ENCODE measurements around the gene ATP1A4.

The ATP1A4 gene

DNA sequence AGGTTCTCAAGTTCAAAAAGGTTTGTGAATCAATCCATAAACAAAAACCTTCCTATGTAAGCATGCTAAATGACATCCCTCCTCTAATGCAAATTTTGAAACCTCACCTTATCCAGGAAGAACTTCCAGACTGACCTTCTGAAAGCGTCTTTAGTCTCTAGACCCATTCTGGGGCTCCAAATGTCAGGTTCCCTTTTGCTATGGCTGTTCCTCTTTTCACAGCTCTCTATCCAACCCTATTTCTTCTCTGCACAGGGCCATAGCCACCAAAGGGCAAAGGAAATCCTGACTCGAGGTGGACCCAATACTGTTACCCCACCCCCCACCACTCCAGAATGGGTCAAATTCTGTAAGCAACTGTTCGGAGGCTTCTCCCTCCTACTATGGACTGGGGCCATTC, 3.4 kb downstream of the ATP1A4 start:
- TF ChIP-seq ISL1 (CRISPR knock-in tag; IDR thresholded peaks at IDR 0.05), result no peak
- ATAC-seq, result no peak

DNA sequence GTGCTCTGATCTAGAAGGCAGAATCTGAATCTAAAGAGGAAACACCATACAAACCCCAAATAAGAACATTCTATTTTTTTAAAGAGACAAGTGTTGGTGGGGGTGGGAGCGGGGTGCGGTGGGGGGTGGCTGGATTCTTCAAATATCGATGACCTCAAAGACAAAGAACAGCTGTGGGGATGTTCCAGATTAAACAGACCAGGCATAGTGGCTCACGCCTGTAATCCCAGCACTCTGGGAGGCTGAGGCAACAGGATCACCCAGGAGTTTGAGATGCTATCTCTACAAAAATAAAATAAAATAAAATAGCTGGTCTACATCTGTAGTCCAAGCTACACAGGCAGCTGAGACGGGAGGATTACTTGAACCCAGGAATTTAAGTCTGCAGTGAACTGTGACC, 5.0 kb downstream of the ATP1A4 start:
- TF ChIP-seq ZC3H10 (CRISPR knock-in tag; IDR thresholded peaks at IDR 0.05) (no peak), ZFP3 (CRISPR knock-in tag; IDR thresholded peaks at IDR 0.05) (no peak), GLIS3 (CRISPR knock-in tag; IDR thresholded peaks at IDR 0.05) (no peak), BACH2 (CRISPR knock-in tag; IDR thresholded peaks at IDR 0.05; ENCODE audit: borderline replicate concordance) (no peak), ESRRG (CRISPR knock-in tag; IDR thresholded peaks at IDR 0.05) (no peak), TCF4 (CRISPR knock-in tag; IDR thresholded peaks at IDR 0.05; ENCODE audit: borderline replicate concordance) (no peak), ZNF70 (CRISPR knock-in tag; IDR thresholded peaks at IDR 0.05) (no peak), CSDC2 (CRISPR knock-in tag; IDR thresholded peaks at IDR 0.05) (no peak), ZFP30 (CRISPR knock-in tag; IDR thresholded peaks at IDR 0.05) (no peak), PPARA (CRISPR knock-in tag; IDR thresholded peaks at IDR 0.05; ENCODE audit: borderline replicate concordance) (no peak), SNAI2 (CRISPR knock-in tag; IDR thresholded peaks at IDR 0.05) (no peak), ARNTL (CRISPR knock-in tag; IDR thresholded peaks at IDR 0.05; ENCODE audit: borderline replicate concordance, low read depth) (no peak), TOX (CRISPR knock-in tag; IDR thresholded peaks at IDR 0.05; ENCODE audit: borderline replicate concordance) (no peak), RARB (CRISPR knock-in tag; IDR thresholded peaks at IDR 0.05) (no peak), OSR1 (CRISPR knock-in tag; IDR thresholded peaks at IDR 0.05) (no peak), ZNF565 (CRISPR knock-in tag; conservative IDR thresholded peaks at IDR 0.05; ENCODE audit: low read depth) (no peak)
- TF ChIP-seq, protein P1, sequence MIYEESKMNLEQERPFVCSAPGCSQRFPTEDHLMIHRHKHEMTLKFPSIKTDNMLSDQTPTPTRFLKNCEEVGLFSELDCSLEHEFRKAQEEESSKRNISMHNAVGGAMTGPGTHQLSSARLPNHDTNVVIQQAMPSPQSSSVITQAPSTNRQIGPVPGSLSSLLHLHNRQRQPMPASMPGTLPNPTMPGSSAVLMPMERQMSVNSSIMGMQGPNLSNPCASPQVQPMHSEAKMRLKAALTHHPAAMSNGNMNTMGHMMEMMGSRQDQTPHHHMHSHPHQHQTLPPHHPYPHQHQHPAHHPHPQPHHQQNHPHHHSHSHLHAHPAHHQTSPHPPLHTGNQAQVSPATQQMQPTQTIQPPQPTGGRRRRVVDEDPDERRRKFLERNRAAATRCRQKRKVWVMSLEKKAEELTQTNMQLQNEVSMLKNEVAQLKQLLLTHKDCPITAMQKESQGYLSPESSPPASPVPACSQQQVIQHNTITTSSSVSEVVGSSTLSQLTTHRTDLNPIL (CRISPR knock-in tag; IDR thresholded peaks at IDR 0.05; ENCODE audit: low read depth), result no peak
- TF ChIP-seq, protein P2, sequence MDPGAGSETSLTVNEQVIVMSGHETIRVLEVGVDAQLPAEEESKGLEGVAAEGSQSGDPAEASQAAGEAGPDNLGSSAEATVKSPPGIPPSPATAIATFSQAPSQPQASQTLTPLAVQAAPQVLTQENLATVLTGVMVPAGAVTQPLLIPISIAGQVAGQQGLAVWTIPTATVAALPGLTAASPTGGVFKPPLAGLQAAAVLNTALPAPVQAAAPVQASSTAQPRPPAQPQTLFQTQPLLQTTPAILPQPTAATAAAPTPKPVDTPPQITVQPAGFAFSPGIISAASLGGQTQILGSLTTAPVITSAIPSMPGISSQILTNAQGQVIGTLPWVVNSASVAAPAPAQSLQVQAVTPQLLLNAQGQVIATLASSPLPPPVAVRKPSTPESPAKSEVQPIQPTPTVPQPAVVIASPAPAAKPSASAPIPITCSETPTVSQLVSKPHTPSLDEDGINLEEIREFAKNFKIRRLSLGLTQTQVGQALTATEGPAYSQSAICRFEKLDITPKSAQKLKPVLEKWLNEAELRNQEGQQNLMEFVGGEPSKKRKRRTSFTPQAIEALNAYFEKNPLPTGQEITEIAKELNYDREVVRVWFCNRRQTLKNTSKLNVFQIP (CRISPR knock-in tag; IDR thresholded peaks at IDR 0.05; ENCODE audit: borderline replicate concordance, low read depth), result no peak
- TF ChIP-seq, protein P3, sequence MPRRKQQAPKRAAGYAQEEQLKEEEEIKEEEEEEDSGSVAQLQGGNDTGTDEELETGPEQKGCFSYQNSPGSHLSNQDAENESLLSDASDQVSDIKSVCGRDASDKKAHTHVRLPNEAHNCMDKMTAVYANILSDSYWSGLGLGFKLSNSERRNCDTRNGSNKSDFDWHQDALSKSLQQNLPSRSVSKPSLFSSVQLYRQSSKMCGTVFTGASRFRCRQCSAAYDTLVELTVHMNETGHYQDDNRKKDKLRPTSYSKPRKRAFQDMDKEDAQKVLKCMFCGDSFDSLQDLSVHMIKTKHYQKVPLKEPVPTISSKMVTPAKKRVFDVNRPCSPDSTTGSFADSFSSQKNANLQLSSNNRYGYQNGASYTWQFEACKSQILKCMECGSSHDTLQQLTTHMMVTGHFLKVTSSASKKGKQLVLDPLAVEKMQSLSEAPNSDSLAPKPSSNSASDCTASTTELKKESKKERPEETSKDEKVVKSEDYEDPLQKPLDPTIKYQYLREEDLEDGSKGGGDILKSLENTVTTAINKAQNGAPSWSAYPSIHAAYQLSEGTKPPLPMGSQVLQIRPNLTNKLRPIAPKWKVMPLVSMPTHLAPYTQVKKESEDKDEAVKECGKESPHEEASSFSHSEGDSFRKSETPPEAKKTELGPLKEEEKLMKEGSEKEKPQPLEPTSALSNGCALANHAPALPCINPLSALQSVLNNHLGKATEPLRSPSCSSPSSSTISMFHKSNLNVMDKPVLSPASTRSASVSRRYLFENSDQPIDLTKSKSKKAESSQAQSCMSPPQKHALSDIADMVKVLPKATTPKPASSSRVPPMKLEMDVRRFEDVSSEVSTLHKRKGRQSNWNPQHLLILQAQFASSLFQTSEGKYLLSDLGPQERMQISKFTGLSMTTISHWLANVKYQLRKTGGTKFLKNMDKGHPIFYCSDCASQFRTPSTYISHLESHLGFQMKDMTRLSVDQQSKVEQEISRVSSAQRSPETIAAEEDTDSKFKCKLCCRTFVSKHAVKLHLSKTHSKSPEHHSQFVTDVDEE (CRISPR knock-in tag; IDR thresholded peaks at IDR 0.05), result no peak
- TF ChIP-seq, protein P4, sequence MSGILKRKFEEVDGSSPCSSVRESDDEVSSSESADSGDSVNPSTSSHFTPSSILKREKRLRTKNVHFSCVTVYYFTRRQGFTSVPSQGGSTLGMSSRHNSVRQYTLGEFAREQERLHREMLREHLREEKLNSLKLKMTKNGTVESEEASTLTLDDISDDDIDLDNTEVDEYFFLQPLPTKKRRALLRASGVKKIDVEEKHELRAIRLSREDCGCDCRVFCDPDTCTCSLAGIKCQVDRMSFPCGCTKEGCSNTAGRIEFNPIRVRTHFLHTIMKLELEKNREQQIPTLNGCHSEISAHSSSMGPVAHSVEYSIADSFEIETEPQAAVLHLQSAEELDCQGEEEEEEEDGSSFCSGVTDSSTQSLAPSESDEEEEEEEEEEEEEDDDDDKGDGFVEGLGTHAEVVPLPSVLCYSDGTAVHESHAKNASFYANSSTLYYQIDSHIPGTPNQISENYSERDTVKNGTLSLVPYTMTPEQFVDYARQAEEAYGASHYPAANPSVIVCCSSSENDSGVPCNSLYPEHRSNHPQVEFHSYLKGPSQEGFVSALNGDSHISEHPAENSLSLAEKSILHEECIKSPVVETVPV (CRISPR knock-in tag; IDR thresholded peaks at IDR 0.05), result no peak
- no peak for ATAC-seq

DNA sequence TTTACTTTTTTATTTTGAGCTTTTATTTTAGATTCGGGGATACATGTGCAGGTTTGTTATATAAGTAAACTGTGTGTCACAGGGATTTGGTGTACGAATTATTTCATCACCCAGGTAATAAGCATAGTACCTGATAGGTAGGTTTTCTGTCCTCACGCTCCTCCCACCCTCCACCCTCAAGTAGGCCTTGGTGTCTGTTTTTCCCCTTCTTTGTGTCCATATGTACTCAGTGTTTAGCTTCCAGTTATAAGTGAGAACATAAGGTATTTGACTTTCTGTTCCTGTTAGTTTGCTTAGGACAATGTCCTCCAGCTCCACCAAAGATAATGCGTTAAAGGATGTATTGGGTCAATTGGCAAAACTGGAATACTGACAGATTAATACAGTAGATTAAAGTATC, 5.8 kb downstream of the ATP1A4 start:
- no peak for ATAC-seq
- TF ChIP-seq TCF4 (CRISPR knock-in tag; IDR thresholded peaks at IDR 0.05; ENCODE audit: borderline replicate concordance) (no peak), SNAI2 (CRISPR knock-in tag; IDR thresholded peaks at IDR 0.05) (no peak), ESRRG (CRISPR knock-in tag; IDR thresholded peaks at IDR 0.05) (no peak), GLIS3 (CRISPR knock-in tag; IDR thresholded peaks at IDR 0.05) (no peak), ISL1 (CRISPR knock-in tag; IDR thresholded peaks at IDR 0.05) (no peak), ZNF565 (CRISPR knock-in tag; conservative IDR thresholded peaks at IDR 0.05; ENCODE audit: low read depth) (no peak), PPARA (CRISPR knock-in tag; IDR thresholded peaks at IDR 0.05; ENCODE audit: borderline replicate concordance) (no peak), TOX (CRISPR knock-in tag; IDR thresholded peaks at IDR 0.05; ENCODE audit: borderline replicate concordance) (no peak), ZNF70 (CRISPR knock-in tag; IDR thresholded peaks at IDR 0.05) (no peak), ARNTL (CRISPR knock-in tag; IDR thresholded peaks at IDR 0.05; ENCODE audit: borderline replicate concordance, low read depth) (no peak), ZC3H10 (CRISPR knock-in tag; IDR thresholded peaks at IDR 0.05) (no peak), CSDC2 (CRISPR knock-in tag; IDR thresholded peaks at IDR 0.05) (no peak)
- TF ChIP-seq, protein P2 (CRISPR knock-in tag; IDR thresholded peaks at IDR 0.05; ENCODE audit: borderline replicate concordance, low read depth), result no peak
- TF ChIP-seq, protein P1 (CRISPR knock-in tag; IDR thresholded peaks at IDR 0.05; ENCODE audit: low read depth), result no peak
- TF ChIP-seq, protein P3 (CRISPR knock-in tag; IDR thresholded peaks at IDR 0.05), result no peak
- TF ChIP-seq, protein P4 (CRISPR knock-in tag; IDR thresholded peaks at IDR 0.05), result no peak

Measured in SK-N-SH treated with all-trans-retinoic acid at 6 μM for 48 hours (cell line).